Measurements from ENCODE around the gene PTPN21.

Gene PTPN21

GRCh38 chr14:88504602-88505001 is 50.2 kb downstream of the PTPN21 start:
- no peak for DNase-seq (ENCODE audit: low read depth)

- DNase-seq (ENCODE audit: low read depth), result no peak
These were observed 50.9 kb downstream of the PTPN21 start for GRCh38 chr14:88503754-88504406.

- DNase-seq (ENCODE audit: low read depth), result no peak
These were observed 52.1 kb downstream of the PTPN21 start for GRCh38 chr14:88502740-88503139.

- DNase-seq (ENCODE audit: low read depth), result no peak
These were observed 54.2 kb downstream of the PTPN21 start for GRCh38 chr14:88500611-88501010.

GRCh38 chr14:88499225-88499624 is 55.6 kb downstream of the PTPN21 start:
- DNase-seq (ENCODE audit: low read depth), result no peak

- no peak for DNase-seq (ENCODE audit: low read depth)
These were observed 58.4 kb downstream of the PTPN21 start for GRCh38 chr14:88496414-88496813.

GRCh38 chr14:88493392-88494185 is 61.2 kb downstream of the PTPN21 start:
- DNase-seq (ENCODE audit: low read depth), result no peak

GRCh38 chr14:88492272-88493089 is 62.3 kb downstream of the PTPN21 start:
- peak; percentile 5 for DNase-seq (ENCODE audit: low read depth)

- no peak for DNase-seq (ENCODE audit: low read depth)
These were observed 64.6 kb downstream of the PTPN21 start for GRCh38 chr14:88490168-88490567.

- DNase-seq (ENCODE audit: low read depth), result no peak
These were observed 65.9 kb downstream of the PTPN21 start for GRCh38 chr14:88488897-88489296.

GRCh38 chr14:88488081-88488480 is 66.7 kb downstream of the PTPN21 start:
- DNase-seq (ENCODE audit: low read depth), result no peak

GRCh38 chr14:88482524-88482923 is 72.3 kb downstream of the PTPN21 start:
- no peak for DNase-seq (ENCODE audit: low read depth)

GRCh38 chr14:88481794-88482193 is 73.0 kb downstream of the PTPN21 start:
- no peak for DNase-seq (ENCODE audit: low read depth)

- DNase-seq (ENCODE audit: low read depth), result no peak
These were observed 73.7 kb downstream of the PTPN21 start for GRCh38 chr14:88481059-88481458.

GRCh38 chr14:88479574-88479987 is 75.2 kb downstream of the PTPN21 start:
- DNase-seq (ENCODE audit: low read depth), result no peak

- no peak for DNase-seq (ENCODE audit: low read depth)
These were observed 75.9 kb downstream of the PTPN21 start for GRCh38 chr14:88478931-88479330.

GRCh38 chr14:88477513-88478250 is 77.1 kb downstream of the PTPN21 start:
- no peak for DNase-seq (ENCODE audit: low read depth)

- no peak for DNase-seq (ENCODE audit: low read depth)
These were observed 78.0 kb downstream of the PTPN21 start for GRCh38 chr14:88476825-88477224.

- no peak for DNase-seq (ENCODE audit: low read depth)
These were observed 78.5 kb downstream of the PTPN21 start for GRCh38 chr14:88476214-88476774.

GRCh38 chr14:88473791-88474190 is 81.0 kb downstream of the PTPN21 start:
- no peak for DNase-seq (ENCODE audit: low read depth)

GRCh38 chr14:88470542-88471440 is 84.0 kb downstream of the PTPN21 start:
- no peak for DNase-seq (ENCODE audit: low read depth)

Measured in stimulated activated CD8-positive, alpha-beta memory T cell treated with anti-CD3 and anti-CD28 coated beads, Interleukin-12 subunit alpha, Interleukin-12 subunit beta, amount 100 ng/mL, for 4 hours (primary cell).